ENCODE measurements around the gene CAPRIN1. TPM values are rescaled to one million over a fixed set of nuclear protein-coding genes. Genes with fewer than 3 reads are reported as not detected.

Gene CAPRIN1
- total RNA-seq, 2 experiments from 2014 or later, result 190 to 201 TPM

DNA sequence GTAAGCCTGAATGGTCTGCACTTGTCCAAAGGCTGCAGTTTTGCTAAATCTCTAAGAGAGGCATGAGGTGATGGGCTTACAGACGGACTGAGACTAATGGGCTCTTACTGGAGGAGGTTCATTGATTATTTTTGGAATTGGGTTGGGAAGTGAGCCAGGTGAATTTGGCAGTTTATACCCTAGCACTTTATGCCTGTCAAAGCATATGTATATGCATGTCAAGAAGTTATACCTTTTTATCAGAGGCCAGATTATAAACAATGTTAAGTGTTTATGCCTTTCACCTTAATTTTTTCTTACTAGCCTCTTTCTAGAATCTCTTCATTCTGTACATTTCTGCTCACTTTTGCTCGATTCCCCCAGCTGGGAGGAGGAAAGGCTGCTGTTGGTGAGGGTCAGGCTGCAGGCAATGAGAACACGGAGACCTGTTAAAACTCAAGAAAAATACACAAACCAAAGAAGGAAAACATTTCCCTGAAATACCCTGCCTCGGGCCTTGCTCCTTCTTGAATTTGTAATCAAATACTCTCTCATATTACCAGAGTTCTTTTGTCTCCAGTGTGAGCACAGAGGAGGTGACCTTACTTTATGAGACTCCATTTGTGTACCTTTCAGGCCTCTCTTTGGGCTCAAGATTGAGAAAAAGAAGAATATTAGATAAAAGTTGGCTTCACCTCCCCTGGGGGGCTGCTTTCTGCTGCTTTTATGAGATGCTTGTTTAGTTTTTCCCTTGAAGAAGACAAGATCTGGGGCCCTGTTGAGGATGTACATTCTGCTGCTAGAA lies 73.5 kb downstream of the CAPRIN1 start:
- ATAC-seq (ENCODE audit: low read depth) (no peak), DNase-seq (no peak)
- Mint-ChIP-seq H3K4me1 (no peaks in the 10 kb centered on the region), H3K27me3 (no peaks in the 10 kb centered on the region), H3K9me3 (no peaks in the 10 kb centered on the region), H3K36me3 (peaks cover 27% of the 10 kb centered on the region), H3K4me3 (no peak overlapping the region), H3K27ac (no peak overlapping the region)
- POLR2A ChIA-PET, result no interaction called here

DNA sequence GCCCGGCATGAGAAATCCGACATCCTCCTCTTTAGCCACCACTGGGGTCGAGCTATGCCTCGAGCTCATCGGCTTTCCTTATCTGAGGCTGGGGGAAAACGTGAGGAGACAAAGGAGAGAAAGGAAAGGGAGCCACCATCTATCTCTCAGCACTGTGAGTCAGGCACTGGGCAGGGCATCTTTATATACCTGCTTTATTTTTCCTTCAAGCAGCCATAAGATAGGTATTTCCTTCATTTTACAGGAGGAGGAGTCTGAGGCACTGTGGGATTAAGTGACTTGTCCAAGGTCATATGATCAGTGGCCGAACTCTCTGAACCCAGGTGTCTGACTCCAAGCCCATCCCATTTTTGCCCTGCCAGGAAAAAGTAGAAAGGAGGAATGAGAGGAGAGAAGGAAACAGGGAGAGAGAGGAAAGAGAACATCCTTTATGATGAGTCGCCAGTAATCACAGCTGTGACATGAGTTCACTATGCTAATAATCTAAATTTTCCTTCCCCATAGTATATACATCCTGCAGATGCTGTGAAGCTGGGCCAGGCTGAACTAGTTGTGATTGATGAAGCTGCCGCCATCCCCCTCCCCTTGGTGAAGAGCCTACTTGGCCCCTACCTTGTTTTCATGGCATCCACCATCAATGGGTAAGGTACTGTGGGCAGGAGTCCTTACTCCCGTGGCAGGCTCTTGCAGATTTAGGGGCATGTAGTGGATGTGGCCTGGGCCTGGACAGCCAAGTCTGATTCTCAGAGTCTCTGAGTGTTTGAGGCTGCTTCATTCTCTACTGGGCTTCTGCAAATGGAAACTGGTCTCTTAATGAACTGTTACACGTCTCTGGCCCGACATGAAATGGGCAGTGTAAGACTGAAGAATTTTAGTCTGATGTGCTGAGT lies 75.7 kb downstream of the CAPRIN1 start:
- DNase-seq, result no peak
- ATAC-seq (ENCODE audit: low read depth), result no peak
- H3K4me3 Mint-ChIP-seq, result no peak overlapping the region
- no peak overlapping the region for H3K27ac Mint-ChIP-seq
- H3K27me3 Mint-ChIP-seq, result no peaks in the 10 kb centered on the region
- no peaks in the 10 kb centered on the region for H3K9me3 Mint-ChIP-seq
- POLR2A ChIA-PET, result interaction anchor here (0.6 kb wide), 1 partner anchor 100 kb away, joined by 4 read pairs; no protein-coding TSS in a partner anchor
- H3K4me1 Mint-ChIP-seq, result peaks cover 2% of the 10 kb centered on the region
- H3K36me3 Mint-ChIP-seq, result peaks cover 26% of the 10 kb centered on the region

DNA sequence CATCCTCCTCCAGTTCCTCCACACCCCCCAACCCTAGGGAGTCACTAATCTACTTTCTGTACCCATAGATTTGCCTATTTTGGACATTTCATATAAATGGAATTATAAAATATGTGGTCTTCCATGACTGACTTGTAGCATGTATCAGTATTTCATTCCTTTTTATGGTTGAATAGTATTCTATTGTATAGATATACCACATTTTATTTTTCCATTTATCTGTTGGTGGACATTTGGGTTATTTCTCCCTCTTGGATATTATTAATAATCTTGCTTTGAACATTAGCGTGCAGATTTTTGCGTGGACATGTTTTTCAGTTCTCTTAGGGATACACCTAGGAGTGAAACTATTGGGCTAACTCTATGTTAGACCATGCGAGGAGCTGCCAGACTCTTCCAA lies 77.3 kb downstream of the CAPRIN1 start:
- Mint-ChIP-seq H3K27me3 (no peaks in the 10 kb centered on the region), H3K9me3 (no peaks in the 10 kb centered on the region), H3K36me3 (peaks cover 23% of the 10 kb centered on the region), H3K4me1 (peaks cover 2% of the 10 kb centered on the region), H3K4me3 (no peak overlapping the region), H3K27ac (no peak overlapping the region)
- ATAC-seq (ENCODE audit: low read depth) (no peak), DNase-seq (no peak)
- POLR2A ChIA-PET, result no interaction called here

DNA sequence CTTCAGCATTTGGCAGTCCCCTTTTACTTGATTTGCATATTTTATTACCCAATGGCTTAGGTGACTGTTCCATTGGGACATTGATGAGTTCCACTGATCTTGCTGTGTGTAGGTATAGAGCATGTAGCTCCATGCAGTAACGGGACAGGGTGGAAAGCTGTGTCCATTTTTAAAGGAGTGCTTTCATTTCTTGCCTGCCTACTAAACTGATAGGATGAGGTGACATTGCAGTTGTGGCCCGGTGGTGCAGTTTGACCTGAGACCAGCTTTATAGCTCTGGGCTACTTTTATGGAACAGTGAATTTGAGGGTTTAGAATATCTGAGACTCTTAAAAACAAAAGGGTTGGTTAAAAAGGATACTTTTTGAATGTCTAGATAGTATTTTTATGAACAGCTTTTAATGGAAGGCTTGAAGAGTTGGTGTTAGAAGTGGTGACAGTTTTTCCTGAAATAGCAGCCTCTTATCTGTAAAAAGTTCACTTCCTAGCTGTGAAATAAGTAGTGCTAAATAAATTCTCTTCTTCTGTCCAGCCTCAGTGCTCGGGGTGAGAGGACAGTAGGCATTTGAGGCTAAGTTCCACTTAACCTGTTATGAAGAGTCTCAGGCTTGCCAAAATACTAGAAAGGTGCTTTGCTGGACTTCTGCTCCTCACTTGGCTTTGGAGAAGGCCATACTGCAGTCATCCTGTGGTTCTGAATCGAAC lies 80.9 kb downstream of the CAPRIN1 start:
- Mint-ChIP-seq H3K4me1 (peaks cover 2% of the 10 kb centered on the region), H3K27ac (no peak overlapping the region), H3K27me3 (no peaks in the 10 kb centered on the region), H3K4me3 (no peak overlapping the region), H3K9me3 (no peaks in the 10 kb centered on the region), H3K36me3 (peaks cover 23% of the 10 kb centered on the region)
- DNase-seq (no peak), ATAC-seq (ENCODE audit: low read depth) (no peak)
- POLR2A ChIA-PET, result interaction anchor here (0.6 kb wide), 1 partner anchor 70 kb away, joined by 3 read pairs; no protein-coding TSS in a partner anchor

DNA sequence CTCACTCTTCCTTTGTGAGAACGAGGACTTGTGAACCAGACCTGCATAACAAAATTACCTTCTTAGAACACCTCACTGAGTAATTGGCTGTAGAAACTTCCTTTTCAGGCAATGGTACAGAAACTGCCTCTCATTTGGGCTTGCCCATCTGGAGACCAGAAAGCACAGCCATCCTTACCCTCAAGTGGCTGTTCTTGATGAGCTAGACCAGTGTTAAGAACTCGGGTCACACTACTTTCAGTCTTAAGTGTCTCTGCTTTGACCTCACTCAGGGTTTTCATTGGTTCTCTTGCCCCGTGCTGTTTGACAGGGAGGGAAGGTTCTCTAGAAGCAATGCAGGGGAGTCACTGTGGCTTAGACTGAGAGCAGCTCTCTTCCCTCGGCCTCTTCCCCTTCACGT lies 83.2 kb downstream of the CAPRIN1 start:
- no peaks in the 10 kb centered on the region for H3K27me3 Mint-ChIP-seq
- no peak overlapping the region for H3K27ac Mint-ChIP-seq
- POLR2A ChIA-PET, result no interaction called here

DNA sequence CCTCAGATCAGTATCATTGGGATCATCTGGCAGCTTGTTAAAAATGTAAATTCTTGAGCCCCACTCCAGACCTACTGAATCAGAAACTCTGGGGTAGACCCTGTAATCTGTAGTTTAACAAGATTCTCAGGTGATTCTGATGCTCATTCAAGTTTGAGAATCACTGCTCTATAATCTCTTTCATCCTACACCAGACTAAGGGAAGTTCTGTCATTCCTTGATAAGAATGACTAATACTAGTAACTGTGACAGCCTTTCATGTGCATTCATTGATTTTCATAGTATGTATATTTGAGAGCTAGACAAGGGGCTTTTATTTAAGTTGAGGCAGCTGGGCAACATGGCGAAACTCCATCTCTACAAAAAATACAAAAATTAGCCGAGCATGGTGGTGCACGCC lies 83.9 kb downstream of the CAPRIN1 start:
- H3K27me3 Mint-ChIP-seq, result no peaks in the 10 kb centered on the region
- H3K9me3 Mint-ChIP-seq, result no peaks in the 10 kb centered on the region
- peaks cover 2% of the 10 kb centered on the region for H3K4me1 Mint-ChIP-seq
- peaks cover 20% of the 10 kb centered on the region for H3K36me3 Mint-ChIP-seq
- no peak overlapping the region for H3K27ac Mint-ChIP-seq
- no peak for DNase-seq
- ATAC-seq (ENCODE audit: low read depth), result no peak
- POLR2A ChIA-PET, result interaction anchor here (1.1 kb wide), 1 partner anchor 84 kb away, joined by 7 read pairs; the partner anchor contains the start of gene CAPRIN1
- no peak overlapping the region for H3K4me3 Mint-ChIP-seq

More for the DNA sequence above, 83.2 kb downstream of the CAPRIN1 start:
- DNase-seq, result no peak
- no peak for ATAC-seq (ENCODE audit: low read depth)
- Mint-ChIP-seq H3K4me3 (no peak overlapping the region), H3K9me3 (no peaks in the 10 kb centered on the region), H3K4me1 (peaks cover 2% of the 10 kb centered on the region), H3K36me3 (peaks cover 20% of the 10 kb centered on the region)

DNA sequence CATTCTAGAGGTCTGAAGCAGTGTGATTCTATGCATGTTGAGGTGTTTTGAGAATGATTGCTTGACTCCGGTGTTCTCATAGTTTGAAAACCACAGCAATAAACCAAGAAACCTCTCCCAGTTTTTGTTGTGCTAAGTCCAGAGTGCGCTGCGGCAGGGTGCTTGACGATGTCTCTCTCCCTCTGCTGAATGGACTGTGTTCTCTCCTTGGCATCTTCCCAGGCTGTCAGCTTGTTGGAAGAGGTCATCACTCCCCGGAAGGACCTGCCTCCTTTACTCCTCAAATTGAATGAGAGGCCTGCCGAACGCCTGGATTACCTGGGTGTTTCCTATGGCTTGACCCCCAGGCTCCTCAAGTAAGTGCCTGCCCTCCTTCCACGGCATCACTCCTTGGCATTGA lies 84.9 kb downstream of the CAPRIN1 start:
- peaks cover 18% of the 10 kb centered on the region for H3K36me3 Mint-ChIP-seq
- ATAC-seq (ENCODE audit: low read depth) (no peak), DNase-seq (no peak)
- H3K27me3 Mint-ChIP-seq, result no peaks in the 10 kb centered on the region
- no peak overlapping the region for H3K27ac Mint-ChIP-seq
- H3K9me3 Mint-ChIP-seq, result no peaks in the 10 kb centered on the region
- POLR2A ChIA-PET, result interaction anchor here (0.7 to 1.1 kb wide), 2 partner anchors 85 to 365 kb away, joined by 3 to 7 read pairs; partner anchors contain the start of gene CAPRIN1
- H3K4me1 Mint-ChIP-seq, result peaks cover 2% of the 10 kb centered on the region
- H3K4me3 Mint-ChIP-seq, result no peak overlapping the region

DNA sequence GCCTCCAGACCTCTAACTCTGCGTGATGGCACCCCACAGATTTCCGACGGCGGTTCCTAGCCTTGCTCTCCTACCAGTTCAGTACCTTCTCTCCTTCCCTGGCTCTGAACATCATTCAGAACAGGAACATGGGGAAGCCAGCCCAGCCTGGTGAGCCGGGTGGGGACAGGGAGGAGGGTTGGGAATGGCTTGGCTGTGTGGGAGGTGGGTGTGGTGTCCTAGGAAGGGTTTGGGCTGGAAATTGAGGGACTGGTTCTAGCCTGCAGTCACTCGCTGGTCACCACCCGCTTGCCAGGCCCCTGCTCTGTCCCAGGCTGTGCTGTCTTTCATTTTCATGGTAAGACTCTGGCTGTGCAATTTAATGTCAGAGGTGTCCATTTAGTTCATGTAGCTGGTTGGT lies 87.8 kb downstream of the CAPRIN1 start:
- ATAC-seq (ENCODE audit: low read depth), result no peak
- no peaks in the 10 kb centered on the region for H3K27me3 Mint-ChIP-seq
- H3K27ac Mint-ChIP-seq, result no peak overlapping the region
- POLR2A ChIA-PET, result no interaction called here
- H3K4me1 Mint-ChIP-seq, result no peaks in the 10 kb centered on the region
- no peaks in the 10 kb centered on the region for H3K9me3 Mint-ChIP-seq
- no peak for DNase-seq
- no peak overlapping the region for H3K4me3 Mint-ChIP-seq
- peaks cover 15% of the 10 kb centered on the region for H3K36me3 Mint-ChIP-seq

DNA sequence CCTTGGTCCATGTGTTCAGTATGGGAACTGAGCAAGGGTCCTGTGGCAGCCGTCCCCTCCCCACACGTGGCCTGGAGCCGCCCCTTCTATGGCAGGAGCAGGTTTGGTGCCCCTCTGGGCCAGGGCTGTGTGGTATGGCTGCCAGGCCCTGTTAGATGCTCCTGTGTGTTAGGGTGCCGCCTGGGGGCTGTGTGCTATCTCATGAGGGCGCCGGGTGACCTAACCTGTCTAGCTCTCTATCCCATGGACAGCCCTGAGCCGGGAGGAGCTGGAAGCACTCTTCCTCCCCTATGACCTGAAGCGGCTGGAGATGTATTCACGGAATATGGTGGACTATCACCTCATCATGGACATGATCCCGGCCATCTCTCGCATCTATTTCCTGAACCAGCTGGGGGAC lies 88.6 kb downstream of the CAPRIN1 start:
- no peak overlapping the region for H3K4me3 Mint-ChIP-seq
- no peak overlapping the region for H3K27ac Mint-ChIP-seq
- POLR2A ChIA-PET, result no interaction called here
- ATAC-seq (ENCODE audit: low read depth) (no peak), DNase-seq (no peak)
- H3K27me3 Mint-ChIP-seq, result no peaks in the 10 kb centered on the region
- H3K9me3 Mint-ChIP-seq, result no peaks in the 10 kb centered on the region
- H3K4me1 Mint-ChIP-seq, result no peaks in the 10 kb centered on the region
- peaks cover 15% of the 10 kb centered on the region for H3K36me3 Mint-ChIP-seq

DNA sequence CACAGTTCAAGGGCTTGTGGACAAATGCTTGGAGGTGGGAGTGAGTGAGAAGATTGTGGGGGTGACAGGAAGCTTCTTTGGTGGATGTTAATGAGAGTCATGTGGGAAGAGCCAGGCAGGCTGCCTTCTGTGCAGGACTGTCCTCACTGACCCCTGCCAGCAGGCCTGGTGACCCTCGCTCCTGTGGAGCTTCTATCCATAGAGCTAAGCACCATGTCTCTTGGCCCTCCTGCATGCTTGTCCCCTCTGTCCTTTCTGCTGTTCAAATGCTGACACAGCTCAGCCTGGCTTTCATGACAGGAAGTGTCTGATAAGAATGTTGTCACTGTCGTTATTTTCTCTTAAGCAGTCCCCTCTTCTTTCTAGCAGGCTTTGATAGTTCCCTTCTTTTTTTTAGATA lies 91.5 kb downstream of the CAPRIN1 start:
- DNase-seq (no peak), ATAC-seq (ENCODE audit: low read depth) (no peak)
- Mint-ChIP-seq H3K36me3 (peaks cover 12% of the 10 kb centered on the region), H3K27me3 (no peaks in the 10 kb centered on the region), H3K4me3 (no peak overlapping the region), H3K9me3 (no peaks in the 10 kb centered on the region), H3K27ac (no peak overlapping the region), H3K4me1 (no peaks in the 10 kb centered on the region)
- POLR2A ChIA-PET, result no interaction called here

DNA sequence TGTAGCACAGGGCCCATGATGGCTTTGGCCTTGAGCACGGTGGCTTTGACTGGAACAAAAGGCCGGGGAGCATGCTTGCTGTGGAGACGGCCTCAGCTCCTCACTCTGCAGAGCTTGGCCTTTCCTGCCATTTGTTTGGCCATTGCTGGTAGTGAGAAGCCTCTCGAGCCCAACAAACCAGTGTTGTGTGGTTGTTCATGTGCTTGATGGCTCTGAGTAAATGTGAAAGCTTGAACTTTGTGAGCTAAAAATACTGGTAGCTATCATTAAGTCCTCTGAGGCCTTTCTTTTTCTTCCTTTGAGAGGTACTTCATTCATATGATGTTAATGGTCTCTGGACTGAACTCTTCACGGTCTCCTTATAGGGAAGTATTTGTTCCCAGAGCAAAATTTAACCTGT lies 93.5 kb downstream of the CAPRIN1 start:
- Mint-ChIP-seq H3K4me1 (no peaks in the 10 kb centered on the region), H3K27me3 (no peaks in the 10 kb centered on the region), H3K9me3 (no peaks in the 10 kb centered on the region), H3K27ac (no peak overlapping the region), H3K36me3 (peaks cover 13% of the 10 kb centered on the region), H3K4me3 (no peak overlapping the region)
- ATAC-seq (ENCODE audit: low read depth) (no peak), DNase-seq (no peak)
- POLR2A ChIA-PET, result no interaction called here

DNA sequence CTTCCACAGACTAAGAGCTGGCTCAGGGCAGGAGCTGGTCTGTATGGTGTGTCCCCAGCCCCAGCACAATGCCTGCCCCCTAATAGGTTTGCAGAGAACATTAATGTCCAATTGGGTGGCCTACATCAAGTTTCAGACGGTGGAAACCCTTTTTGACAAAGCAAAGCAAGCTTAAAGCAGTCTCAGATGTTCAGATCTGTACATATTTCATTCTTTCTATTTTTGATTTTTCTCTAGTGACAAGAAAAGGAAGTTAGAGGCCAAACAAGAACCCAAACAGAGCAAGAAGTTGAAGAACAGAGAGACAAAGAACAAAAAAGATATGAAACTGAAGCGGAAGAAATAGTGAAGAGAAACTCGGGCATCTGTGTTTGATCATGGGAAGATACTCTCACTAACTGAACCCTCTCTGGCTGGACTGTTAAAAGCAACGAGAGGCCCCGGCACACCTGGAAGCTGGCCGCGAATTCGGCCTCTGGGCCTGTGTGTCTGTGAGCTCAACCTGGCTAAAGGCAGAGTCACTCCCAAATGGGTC lies 94.4 kb downstream of the CAPRIN1 start:
- Mint-ChIP-seq H3K4me3 (no peak overlapping the region), H3K4me1 (no peaks in the 10 kb centered on the region), H3K27me3 (no peaks in the 10 kb centered on the region), H3K36me3 (peaks cover 13% of the 10 kb centered on the region), H3K9me3 (no peaks in the 10 kb centered on the region), H3K27ac (no peak overlapping the region)
- ATAC-seq (ENCODE audit: low read depth), result no peak
- POLR2A ChIA-PET, result no interaction called here
- DNase-seq, result no peak

DNA sequence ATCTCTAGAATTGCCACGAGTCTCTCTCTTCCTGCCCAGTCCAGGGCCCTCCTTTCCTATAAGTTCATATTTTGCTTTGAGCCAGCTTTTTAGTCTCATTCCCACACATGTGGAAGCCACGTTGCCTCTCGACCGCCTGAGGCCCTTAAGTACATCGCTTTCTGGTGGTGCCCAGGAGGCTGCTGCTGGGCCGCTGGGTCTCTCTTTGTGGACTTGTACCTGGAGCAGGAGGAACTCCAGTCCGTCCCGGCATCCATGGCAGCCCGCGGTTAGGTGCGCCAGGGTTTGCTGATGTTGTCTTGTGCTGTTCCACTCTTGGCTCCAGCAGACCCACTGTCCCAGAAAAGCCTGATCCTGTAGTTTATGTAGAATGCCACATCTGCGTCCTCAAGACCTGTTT lies 94.9 kb downstream of the CAPRIN1 start:
- H3K27me3 Mint-ChIP-seq, result no peaks in the 10 kb centered on the region
- no peak overlapping the region for H3K4me3 Mint-ChIP-seq
- H3K4me1 Mint-ChIP-seq, result no peaks in the 10 kb centered on the region
- ATAC-seq (ENCODE audit: low read depth) (no peak), DNase-seq (no peak)
- peaks cover 13% of the 10 kb centered on the region for H3K36me3 Mint-ChIP-seq
- no peaks in the 10 kb centered on the region for H3K9me3 Mint-ChIP-seq
- POLR2A ChIA-PET, result no interaction called here
- no peak overlapping the region for H3K27ac Mint-ChIP-seq
